Prostate gland (tissue), 2 donors: ENCODE measurements around the gene SLC27A1. TPM values are rescaled to one million over a fixed set of nuclear protein-coding genes. Genes with fewer than 3 reads are reported as not detected.
"Not testable (repeated sequence)": the region's sequence is repeated elsewhere in the genome, so short reads cannot be mapped to it uniquely, and the experiment has no call there.

ENCODE experiments used
- DNase-seq: peaks from one replicate; pipeline ENCODE4 v3.0.0-alpha.2; 2019; ENCODE audit warnings: low spot score
- H3K27ac ChIP-seq, 2 donors: fragments of 200-600 bp; sonication (generic); 2 replicates each; pipeline ENCODE4 v1.5.1; 2017 to 2019
- H3K27me3 ChIP-seq: fragments of 200-600 bp; sonication (generic); replicated peaks from 2 replicates; pipeline ENCODE4 v1.5.1; 2019; ENCODE audit not compliant: insufficient read depth
- H3K36me3 ChIP-seq, 2 donors: fragments of 200-600 bp; sonication (generic); 1 replicate in 1 of 2; 2 replicates in 1 of 2; pipeline versions ENCODE4 v1.5.1 to v1.8.1; 2017 to 2019
- H3K4me1 ChIP-seq: fragments of 200-600 bp; sonication (generic); replicated peaks from 2 replicates; pipeline ENCODE4 v1.5.1; 2019
- H3K4me3 ChIP-seq, 2 donors: fragments of 200-600 bp; sonication (generic); 2 replicates each; pipeline ENCODE4 v1.5.1; 2017 to 2019
- H3K9me3 ChIP-seq: fragments of 200-600 bp; sonication (generic); 2 replicates; pipeline ENCODE4 v1.5.1; 2017
- CTCF ChIP-seq, 4 experiments: fragments of 200-600 bp in 2 of 4; fragments of 450-650 bp in 2 of 4; sonication (generic) in 2 of 4; IDR thresholded peaks; 1 replicate in 3 of 4; 2 replicates in 1 of 4; pipeline ENCODE4 v1.5.1; 2016 to 2019; ENCODE audit warnings: antibody characterized with exemption in 4 of 4, mild to moderate bottlenecking in 2 of 4, moderate library complexity in 2 of 4
- POLR2A ChIP-seq: fragments of 450-650 bp; IDR thresholded peaks from one replicate; pipeline ENCODE4 v1.6.1; 2016; ENCODE audit warnings: antibody characterized with exemption, mild to moderate bottlenecking
- POLR2AphosphoS5 ChIP-seq: sonication (generic); formaldehyde crosslinking; IDR thresholded peaks from one replicate; pipeline ENCODE4 v1.6.1; 2017; ENCODE audit warnings: antibody characterized with exemption
- WGBS: methylation state at CpG from one replicate; pipeline ENCODE4 v1.1.5; 2018; 5-methylcytosine and 5-hydroxymethylcytosine counted together
- intact Hi-C: fragments of 100-400 bp; cut with DNase I; formaldehyde crosslinking; loops from one replicate; pipeline ENCODE4 v1.14.2; 2022
- total RNA-seq, 2 donors: library from RNA; depleted of rRNA; stranded (reverse); fragments of >200 nt; gene quantifications; one replicate each; pipeline ENCODE4 v1.1.0, GENCODE V29; 2016

The SLC27A1 gene
- total RNA-seq, 2 donors from 2014 or later: 73.3 to 78.7 TPM

GRCh38 chr19:17549085-17549740, 78.9 kb downstream of the SLC27A1 start:
- TF ChIP-seq POLR2A (no peak), CTCF (IDR thresholded peaks at IDR 0.05) (no peak), POLR2AphosphoS5 (no peak)
- Histone ChIP-seq H3K4me1 (no peaks in the 10 kb centered on the region), H3K4me3 (no peak overlapping the region), H3K36me3 (no peaks in the 10 kb centered on the region), H3K27me3 (no peaks in the 10 kb centered on the region), H3K9me3 (no peaks in the 10 kb centered on the region), H3K27ac (no peak overlapping the region)
- intact Hi-C loops: no loop called here
- no peak for DNase-seq
- 65% methylated on average over 5 of the region's 5 CpGs for WGBS

GRCh38 chr19:17550076-17550667, 79.8 kb downstream of the SLC27A1 start:
- WGBS: 96% methylated on average over 4 of the region's 4 CpGs

GRCh38 chr19:17552735-17553134, 82.4 kb downstream of the SLC27A1 start:
- H3K36me3 ChIP-seq, H3K4me3 ChIP-seq, DNase-seq, H3K4me1 ChIP-seq, intact Hi-C loops, H3K9me3 ChIP-seq, H3K27me3 ChIP-seq, H3K27ac ChIP-seq: not testable (repeated sequence)
- 94% methylated on average over 4 of the region's 4 CpGs for WGBS

More at GRCh38 chr19:17550076-17550667, 79.8 kb downstream of the SLC27A1 start:
- Histone ChIP-seq H3K4me3 (no peak overlapping the region), H3K27me3 (no peaks in the 10 kb centered on the region), H3K4me1 (no peaks in the 10 kb centered on the region), H3K9me3 (no peaks in the 10 kb centered on the region), H3K27ac (no peak overlapping the region), H3K36me3 (no peaks in the 10 kb centered on the region)
- intact Hi-C loops: no loop called here
- no peak for DNase-seq
- no peak for TF ChIP-seq POLR2AphosphoS5
- TF ChIP-seq POLR2A: no peak
- TF ChIP-seq CTCF (IDR thresholded peaks at IDR 0.05): no peak

- DNase-seq: peak; percentile 49
- TF ChIP-seq POLR2AphosphoS5: peak; percentile 74
- TF ChIP-seq CTCF (IDR thresholded peaks at IDR 0.05): no peak
- TF ChIP-seq POLR2A: peak; percentile 13
- Histone ChIP-seq H3K27me3 (no peaks in the 10 kb centered on the region), H3K4me3 (no peak overlapping the region), H3K27ac (no peak overlapping the region), H3K36me3 (no peaks in the 10 kb centered on the region), H3K4me1 (no peaks in the 10 kb centered on the region), H3K9me3 (no peaks in the 10 kb centered on the region)
- intact Hi-C loops: no loop called here
- 19% methylated on average over 7 of the region's 7 CpGs for WGBS
Observed at GRCh38 chr19:17553256-17553655, 82.9 kb downstream of the SLC27A1 start.

- WGBS: 14% methylated on average over 19 of the region's 19 CpGs
- no peaks in the 10 kb centered on the region for H3K27me3 ChIP-seq
- H3K27ac ChIP-seq: peak overlapping the region; percentile 67 to 77
- TF ChIP-seq POLR2AphosphoS5 (no peak), POLR2A (no peak), CTCF (IDR thresholded peaks at IDR 0.05) (no peak)
- H3K4me3 ChIP-seq: peak overlapping the region; percentile 92 to 95
- no peak for DNase-seq
- no peaks in the 10 kb centered on the region for H3K9me3 ChIP-seq
- no peaks in the 10 kb centered on the region for H3K4me1 ChIP-seq
- intact Hi-C loops: no loop called here
- H3K36me3 ChIP-seq: peaks cover 0 to 8% of the 10 kb centered on the region in 2 donors
Observed at GRCh38 chr19:17554968-17555479, 84.7 kb downstream of the SLC27A1 start.
